GM06990 (cell line): Measurements from ENCODE around the gene IRF9.

ENCODE experiments used
- DNase-seq: peaks from one replicate; pipeline ENCODE4 v3.0.0-alpha.2; 2011; ENCODE audit not compliant: insufficient read length; ENCODE audit errors: extremely low read depth
- H3K27me3 ChIP-seq: replicated peaks from 2 replicates; pipeline ENCODE4 v1.6.0; 2011; ENCODE audit warnings: low read length; ENCODE audit not compliant: control insufficient read depth, insufficient read depth
- H3K36me3 ChIP-seq: 2 replicates; pipeline ENCODE4 v1.5.1; 2011; ENCODE audit warnings: low read length; ENCODE audit not compliant: control insufficient read depth, insufficient read depth
- H3K4me3 ChIP-seq: replicated peaks from 2 replicates; pipeline ENCODE4 v1.5.1; 2011; ENCODE audit warnings: low read depth, mild to moderate bottlenecking, control low read depth, low read length
- TF ChIP-seq, protein P1 (sequence below): IDR thresholded peaks from 2 replicates; pipeline ENCODE4 v1.5.1; 2011; ENCODE audit warnings: low read length, control low read depth, mild to moderate bottlenecking, inconsistent platforms; ENCODE audit not compliant: insufficient read depth, poor library complexity, severe bottlenecking

Gene IRF9

DNA sequence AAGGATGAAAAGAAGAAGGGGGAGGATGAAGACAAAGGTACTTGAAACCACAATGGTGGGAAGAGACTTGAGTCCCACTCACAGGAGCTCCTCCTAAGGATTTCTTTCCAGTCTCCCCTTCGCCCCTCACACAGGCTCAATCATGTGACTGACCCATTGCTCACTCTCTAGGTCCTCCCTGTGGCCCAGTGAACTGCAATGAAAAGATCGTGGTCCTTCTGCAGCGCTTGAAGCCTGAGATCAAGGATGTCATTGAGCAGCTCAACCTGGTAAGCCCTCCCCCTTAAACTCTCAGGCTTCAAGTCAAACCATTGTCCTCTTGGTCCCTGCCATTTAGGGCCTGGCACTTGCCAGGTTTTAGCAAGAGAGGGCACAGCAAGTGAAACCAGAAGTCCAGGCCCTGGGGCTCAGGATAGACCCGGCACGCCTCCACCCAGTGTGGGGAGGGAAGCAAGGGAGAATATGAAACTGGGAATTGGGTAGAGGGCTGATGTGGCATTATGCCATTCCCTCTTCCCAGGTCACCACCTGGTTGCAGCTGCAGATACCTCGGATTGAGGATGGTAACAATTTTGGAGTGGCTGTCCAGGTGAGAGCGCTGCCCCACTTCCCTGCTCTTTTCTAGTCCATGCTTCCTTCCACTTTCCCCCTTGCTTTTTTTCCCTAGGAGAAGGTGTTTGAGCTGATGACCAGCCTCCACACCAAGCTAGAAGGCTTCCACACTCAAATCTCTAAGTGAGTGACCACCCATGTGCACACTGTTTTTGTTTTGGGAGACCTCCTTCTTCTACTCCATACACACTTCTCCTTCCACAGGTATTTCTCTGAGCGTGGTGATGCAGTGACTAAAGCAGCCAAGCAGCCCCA lies 23.3 kb upstream of the IRF9 start:
- Histone ChIP-seq H3K27me3 (no peaks in the 10 kb centered on the region), H3K4me3 (no peak overlapping the region), H3K36me3 (peaks cover 14% of the 10 kb centered on the region)
- DNase-seq: no peak
- TF ChIP-seq, protein P1, sequence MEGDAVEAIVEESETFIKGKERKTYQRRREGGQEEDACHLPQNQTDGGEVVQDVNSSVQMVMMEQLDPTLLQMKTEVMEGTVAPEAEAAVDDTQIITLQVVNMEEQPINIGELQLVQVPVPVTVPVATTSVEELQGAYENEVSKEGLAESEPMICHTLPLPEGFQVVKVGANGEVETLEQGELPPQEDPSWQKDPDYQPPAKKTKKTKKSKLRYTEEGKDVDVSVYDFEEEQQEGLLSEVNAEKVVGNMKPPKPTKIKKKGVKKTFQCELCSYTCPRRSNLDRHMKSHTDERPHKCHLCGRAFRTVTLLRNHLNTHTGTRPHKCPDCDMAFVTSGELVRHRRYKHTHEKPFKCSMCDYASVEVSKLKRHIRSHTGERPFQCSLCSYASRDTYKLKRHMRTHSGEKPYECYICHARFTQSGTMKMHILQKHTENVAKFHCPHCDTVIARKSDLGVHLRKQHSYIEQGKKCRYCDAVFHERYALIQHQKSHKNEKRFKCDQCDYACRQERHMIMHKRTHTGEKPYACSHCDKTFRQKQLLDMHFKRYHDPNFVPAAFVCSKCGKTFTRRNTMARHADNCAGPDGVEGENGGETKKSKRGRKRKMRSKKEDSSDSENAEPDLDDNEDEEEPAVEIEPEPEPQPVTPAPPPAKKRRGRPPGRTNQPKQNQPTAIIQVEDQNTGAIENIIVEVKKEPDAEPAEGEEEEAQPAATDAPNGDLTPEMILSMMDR: no peak

DNA sequence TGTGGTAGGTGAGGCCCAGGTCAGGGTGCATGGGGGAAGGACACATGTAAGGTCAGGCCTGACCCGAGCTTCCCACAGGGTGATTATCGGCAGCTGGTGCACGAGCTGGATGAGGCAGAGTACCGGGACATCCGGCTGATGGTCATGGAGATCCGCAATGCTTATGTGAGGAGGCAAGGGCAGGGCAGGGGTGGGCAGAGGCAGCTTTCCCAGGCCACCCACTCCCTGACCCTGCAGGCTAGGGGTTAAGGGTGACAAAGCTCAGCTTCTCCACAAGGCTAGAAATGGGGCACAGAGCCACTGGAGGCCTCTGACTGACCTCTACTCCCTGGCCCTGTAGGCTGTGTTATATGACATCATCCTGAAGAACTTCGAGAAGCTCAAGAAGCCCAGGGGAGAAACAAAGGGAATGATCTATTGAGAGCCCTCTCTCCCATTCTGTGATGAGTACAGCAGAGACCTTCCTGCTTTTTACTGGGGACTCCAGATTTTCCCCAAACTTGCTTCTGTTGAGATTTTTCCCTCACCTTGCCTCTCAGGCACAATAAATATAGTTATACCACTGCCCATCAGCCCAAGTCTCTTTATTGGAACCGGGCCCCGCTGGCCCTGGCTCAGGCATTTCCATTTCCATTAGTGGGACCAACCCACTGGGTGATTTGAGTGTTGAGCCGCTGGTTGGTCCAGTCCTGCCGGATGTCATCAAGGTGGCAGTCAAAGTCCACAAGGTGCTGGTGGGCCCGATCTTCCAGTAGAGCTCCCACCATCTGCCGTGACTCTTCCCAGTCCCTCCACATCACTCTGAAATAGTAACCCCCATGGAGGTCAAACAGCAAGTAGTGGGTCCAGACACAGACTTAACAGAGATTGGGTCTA lies 22.4 kb upstream of the IRF9 start:
- Histone ChIP-seq H3K36me3 (peaks cover 16% of the 10 kb centered on the region), H3K4me3 (no peak overlapping the region), H3K27me3 (no peaks in the 10 kb centered on the region)
- no peak for DNase-seq
- TF ChIP-seq, protein P1: no peak

DNA sequence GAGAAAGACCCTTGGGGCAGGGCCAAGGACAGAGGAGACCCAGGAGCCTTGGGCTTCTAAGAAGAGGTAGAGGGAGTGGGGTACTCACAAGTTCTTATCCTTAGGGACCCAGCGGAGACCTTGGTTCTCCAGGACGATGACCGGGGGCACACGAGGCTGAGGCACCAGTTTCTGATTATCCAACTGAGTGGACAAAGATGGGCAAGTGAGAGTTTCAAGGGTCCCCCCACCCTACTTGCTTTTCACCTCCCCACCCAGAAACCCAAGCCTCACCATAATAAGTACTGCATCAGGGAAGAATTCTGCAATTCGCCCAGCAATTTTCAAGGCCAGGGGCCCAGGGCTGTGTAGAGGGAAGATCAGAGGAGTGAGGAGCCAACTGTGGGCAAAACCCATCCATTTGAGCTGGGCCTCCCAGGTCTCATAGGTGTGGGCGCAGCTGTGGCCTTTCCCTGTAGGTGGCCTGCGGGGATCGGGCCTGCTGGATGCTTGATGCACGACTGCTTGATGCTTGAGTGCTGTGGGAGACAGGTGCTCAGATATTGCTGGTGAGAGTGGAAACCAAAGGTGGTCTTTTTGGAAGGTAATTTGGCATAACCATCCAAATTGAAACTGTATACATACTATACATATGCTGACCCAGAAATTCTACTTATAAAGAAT lies 21.7 kb upstream of the IRF9 start:
- TF ChIP-seq, protein P1: no peak
- peaks cover 22% of the 10 kb centered on the region for H3K36me3 ChIP-seq
- no peaks in the 10 kb centered on the region for H3K27me3 ChIP-seq
- no peak for DNase-seq
- peak overlapping the region; percentile 74 for H3K4me3 ChIP-seq

DNA sequence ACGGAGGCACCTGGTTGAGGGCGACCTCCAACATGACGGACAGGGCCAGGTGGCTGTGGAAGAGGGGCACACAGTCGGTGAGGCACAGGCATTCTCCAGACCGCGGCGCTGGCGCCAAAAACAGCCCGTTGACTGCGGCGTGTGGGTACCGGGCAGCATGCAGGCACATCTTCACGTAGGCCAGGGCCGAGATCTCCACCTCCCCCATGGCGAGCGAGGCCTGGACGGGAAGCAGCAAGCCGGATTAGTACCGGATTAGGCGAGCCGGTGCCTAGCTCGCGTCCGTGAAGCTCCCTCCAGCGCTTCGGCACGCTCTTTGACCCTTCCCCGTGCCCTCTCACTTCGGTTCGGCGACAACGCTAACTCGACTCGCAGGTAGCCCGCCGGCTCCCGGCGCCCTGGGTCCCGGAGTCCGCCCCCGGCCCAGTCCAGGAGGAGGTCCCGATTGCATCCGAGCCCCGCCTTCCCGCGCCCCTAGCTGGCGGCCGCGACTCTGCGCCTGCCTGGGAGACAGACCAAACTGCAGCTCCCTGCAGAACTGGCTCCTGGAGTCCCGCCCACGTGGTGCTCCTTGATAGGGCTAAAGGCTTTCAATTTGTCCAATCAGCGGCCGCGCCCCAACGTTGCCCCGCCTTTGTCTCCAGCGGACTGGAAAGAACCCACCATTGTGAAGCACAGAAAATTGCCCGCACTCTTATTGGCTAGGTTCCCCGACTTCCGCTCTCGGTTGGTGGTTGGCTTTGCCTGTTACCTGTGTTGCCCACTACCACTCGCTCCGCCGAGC lies 19.8 kb upstream of the IRF9 start, which contains the start of gene EMC9:
TSS of gene EMC9 (minus strand) at position 495 of the 784 bp plus-strand sequence. CDS start at position 208, 287 bp downstream.
- Histone ChIP-seq H3K36me3 (peaks cover 28% of the 10 kb centered on the region), H3K27me3 (no peaks in the 10 kb centered on the region), H3K4me3 (peak within 1 kb of the TSS; percentile 74)
- TF ChIP-seq, protein P1: peak; percentile 7
- DNase-seq: peak; percentile 99

DNA sequence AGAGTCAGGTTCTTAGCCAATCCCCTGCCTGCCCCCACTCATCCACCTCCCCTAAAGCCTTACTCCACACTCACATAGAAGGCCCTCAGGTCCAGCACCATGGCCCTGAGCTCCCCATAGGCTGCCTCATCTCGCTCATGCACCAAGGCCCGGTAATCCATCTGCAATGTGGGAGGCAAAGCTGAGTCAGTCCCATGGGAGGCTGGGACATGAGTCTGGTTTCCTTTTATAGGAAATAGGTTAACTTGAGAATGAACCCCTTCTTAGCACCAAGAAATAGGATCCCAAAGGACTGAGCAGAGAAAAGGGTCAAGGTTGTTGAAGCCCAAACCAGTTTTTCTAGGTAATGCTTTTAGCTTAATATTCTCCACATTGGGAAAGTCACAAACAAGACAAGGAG lies 17.6 kb upstream of the IRF9 start:
- TF ChIP-seq, protein P1: no peak
- DNase-seq: no peak
- H3K36me3 ChIP-seq: peaks cover 18% of the 10 kb centered on the region

More for the DNA sequence above, 17.6 kb upstream of the IRF9 start:
- Histone ChIP-seq H3K27me3 (no peaks in the 10 kb centered on the region), H3K4me3 (no peak overlapping the region)
